SK-N-SH (cell line): Measurements from ENCODE around the gene CCR3.

Experiments
- EZH2phosphoT487 ChIP-seq: fragments of 200-600 bp; sonication (generic); IDR thresholded peaks from 2 replicates; pipeline ENCODE4 v1.6.1; 2017; ENCODE audit warnings: low read depth, mixed run types, mild to moderate bottlenecking, antibody characterized with exemption, moderate library complexity, borderline replicate concordance
- GABPA ChIP-seq: IDR thresholded peaks from 2 replicates; pipeline ENCODE4 v1.4.0; 2012; ENCODE audit warnings: low read depth, mild to moderate bottlenecking
- MXI1 ChIP-seq: IDR thresholded peaks from 2 replicates; pipeline ENCODE4 v1.6.1; 2012; ENCODE audit warnings: mild to moderate bottlenecking, low read depth, low read length, improper control_type of control experiment
- NRF1 ChIP-seq: IDR thresholded peaks from 2 replicates; pipeline ENCODE4 v1.6.1; 2012; ENCODE audit warnings: low read depth, mild to moderate bottlenecking, low read length
- POLR2AphosphoS5 ChIP-seq: IDR thresholded peaks from 2 replicates; pipeline ENCODE4 v1.6.1; 2012; ENCODE audit warnings: low read depth, low read length
- SIN3A ChIP-seq: IDR thresholded peaks from 2 replicates; pipeline ENCODE4 v1.6.1; 2012; ENCODE audit warnings: low read depth, mild to moderate bottlenecking, low read length, moderate library complexity, borderline replicate concordance
- SMC3 ChIP-seq: IDR thresholded peaks from 2 replicates; pipeline ENCODE4 v1.6.1; 2012; ENCODE audit warnings: low read depth, low read length, improper control_type of control experiment
- TAF1 ChIP-seq: IDR thresholded peaks from 2 replicates; pipeline ENCODE4 v1.6.1; 2012; ENCODE audit warnings: low read depth, mild to moderate bottlenecking, low read length, moderate library complexity, borderline replicate concordance
- TEAD4 ChIP-seq: IDR thresholded peaks from 2 replicates; pipeline ENCODE4 v1.4.0; 2012; ENCODE audit warnings: mild to moderate bottlenecking, borderline replicate concordance; ENCODE audit not compliant: insufficient read depth
- USF2 ChIP-seq: fragments of 150-350 bp; IDR thresholded peaks from 2 replicates; pipeline ENCODE4 v1.6.1; 2017; ENCODE audit warnings: antibody characterized with exemption, low read length, low read depth, borderline replicate concordance
- TF ChIP-seq, protein P1 (sequence below): fragments of 200-600 bp; sonication (generic); IDR thresholded peaks from 2 replicates; pipeline ENCODE4 v1.6.1; 2017; ENCODE audit warnings: antibody characterized with exemption, mild to moderate bottlenecking, moderate library complexity
- TF ChIP-seq, protein P2 (sequence below): IDR thresholded peaks from 2 replicates; pipeline ENCODE4 v1.4.0; 2012; ENCODE audit warnings: low read depth, borderline replicate concordance

GRCh38 chr3:46193436-46193835 is 48.8 kb upstream of the CCR3 start:
- TF ChIP-seq TAF1 (no peak), SMC3 (no peak), EZH2phosphoT487 (no peak), GABPA (no peak), MXI1 (no peak), SIN3A (no peak), TEAD4 (no peak), NRF1 (no peak), POLR2AphosphoS5 (no peak), USF2 (no peak)
- TF ChIP-seq, protein P1, sequence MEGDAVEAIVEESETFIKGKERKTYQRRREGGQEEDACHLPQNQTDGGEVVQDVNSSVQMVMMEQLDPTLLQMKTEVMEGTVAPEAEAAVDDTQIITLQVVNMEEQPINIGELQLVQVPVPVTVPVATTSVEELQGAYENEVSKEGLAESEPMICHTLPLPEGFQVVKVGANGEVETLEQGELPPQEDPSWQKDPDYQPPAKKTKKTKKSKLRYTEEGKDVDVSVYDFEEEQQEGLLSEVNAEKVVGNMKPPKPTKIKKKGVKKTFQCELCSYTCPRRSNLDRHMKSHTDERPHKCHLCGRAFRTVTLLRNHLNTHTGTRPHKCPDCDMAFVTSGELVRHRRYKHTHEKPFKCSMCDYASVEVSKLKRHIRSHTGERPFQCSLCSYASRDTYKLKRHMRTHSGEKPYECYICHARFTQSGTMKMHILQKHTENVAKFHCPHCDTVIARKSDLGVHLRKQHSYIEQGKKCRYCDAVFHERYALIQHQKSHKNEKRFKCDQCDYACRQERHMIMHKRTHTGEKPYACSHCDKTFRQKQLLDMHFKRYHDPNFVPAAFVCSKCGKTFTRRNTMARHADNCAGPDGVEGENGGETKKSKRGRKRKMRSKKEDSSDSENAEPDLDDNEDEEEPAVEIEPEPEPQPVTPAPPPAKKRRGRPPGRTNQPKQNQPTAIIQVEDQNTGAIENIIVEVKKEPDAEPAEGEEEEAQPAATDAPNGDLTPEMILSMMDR: no peak
- TF ChIP-seq, protein P2, sequence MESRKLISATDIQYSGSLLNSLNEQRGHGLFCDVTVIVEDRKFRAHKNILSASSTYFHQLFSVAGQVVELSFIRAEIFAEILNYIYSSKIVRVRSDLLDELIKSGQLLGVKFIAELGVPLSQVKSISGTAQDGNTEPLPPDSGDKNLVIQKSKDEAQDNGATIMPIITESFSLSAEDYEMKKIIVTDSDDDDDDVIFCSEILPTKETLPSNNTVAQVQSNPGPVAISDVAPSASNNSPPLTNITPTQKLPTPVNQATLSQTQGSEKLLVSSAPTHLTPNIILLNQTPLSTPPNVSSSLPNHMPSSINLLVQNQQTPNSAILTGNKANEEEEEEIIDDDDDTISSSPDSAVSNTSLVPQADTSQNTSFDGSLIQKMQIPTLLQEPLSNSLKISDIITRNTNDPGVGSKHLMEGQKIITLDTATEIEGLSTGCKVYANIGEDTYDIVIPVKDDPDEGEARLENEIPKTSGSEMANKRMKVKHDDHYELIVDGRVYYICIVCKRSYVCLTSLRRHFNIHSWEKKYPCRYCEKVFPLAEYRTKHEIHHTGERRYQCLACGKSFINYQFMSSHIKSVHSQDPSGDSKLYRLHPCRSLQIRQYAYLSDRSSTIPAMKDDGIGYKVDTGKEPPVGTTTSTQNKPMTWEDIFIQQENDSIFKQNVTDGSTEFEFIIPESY: no peak
